ENCODE results near the gene SPRR2D.

Gene SPRR2D

DNA sequence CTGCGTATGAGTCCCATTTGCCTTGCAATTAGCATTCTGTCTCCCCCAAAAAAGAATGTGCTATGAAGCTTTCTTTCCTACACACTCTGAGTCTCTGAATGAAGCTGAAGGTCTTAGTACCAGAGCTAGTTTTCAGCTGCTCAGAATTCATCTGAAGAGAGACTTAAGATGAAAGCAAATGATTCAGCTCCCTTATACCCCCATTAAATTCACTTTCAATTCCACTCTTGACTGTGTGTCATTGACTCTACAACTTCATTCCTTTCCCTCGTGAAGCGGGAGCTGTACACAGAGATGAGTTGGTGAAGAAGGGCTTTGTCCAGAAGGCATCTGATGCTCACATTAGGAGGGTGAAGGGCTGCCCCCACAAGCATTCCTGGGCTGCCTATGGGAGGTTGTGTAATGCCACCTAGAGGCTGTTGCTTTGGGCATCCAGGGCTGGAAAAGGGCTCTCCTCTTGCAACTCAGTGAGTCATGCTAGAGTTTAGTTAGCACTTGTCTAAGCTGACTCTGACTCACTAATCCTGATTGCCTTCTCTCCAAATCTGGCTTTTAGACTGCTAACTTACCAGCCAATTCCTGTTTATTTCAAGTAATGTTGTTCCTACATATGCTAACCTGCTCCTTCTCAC lies 8.1 kb downstream of the SPRR2D start:
- Histone ChIP-seq H3K36me3 (ENCODE audit: control insufficient read depth in 1 of 2, insufficient read depth in 2 of 2, low read length in 2 of 2) (no peaks in the 10 kb centered on the region), H3K79me2 (ENCODE audit: control insufficient read depth, insufficient read depth, low read length, poor library complexity) (no peaks in the 10 kb centered on the region), H3K4me3 (ENCODE audit: low read depth, low read length) (no peak overlapping the region), H3K4me2 (ENCODE audit: low read length) (no peak overlapping the region), H3K4ac (ENCODE audit: low read depth, low read length) (no peak overlapping the region), H4K12ac (ENCODE audit: low read depth, low read length) (no peak overlapping the region), H4K91ac (ENCODE audit: low read depth, low read length) (no peak overlapping the region), H3K27ac (ENCODE audit: low read depth, low read length) (no peak overlapping the region), H4K8ac (ENCODE audit: low read depth, low read length) (no peak overlapping the region), H3K9ac (ENCODE audit: low read length) (no peak overlapping the region), H2AFZ (ENCODE audit: insufficient read depth, low read length, poor library complexity) (no peak overlapping the region), H3K14ac (ENCODE audit: low read length) (no peak overlapping the region), H3K23ac (ENCODE audit: low read length) (no peak overlapping the region), H3K27me3 (ENCODE audit: insufficient read depth, low read length) (no peaks in the 10 kb centered on the region), H2AK5ac (ENCODE audit: low read length) (no peak overlapping the region), H2BK120ac (ENCODE audit: insufficient read depth, low read length, poor library complexity) (no peak overlapping the region), H3K18ac (ENCODE audit: low read length) (no peak overlapping the region), H2BK12ac (ENCODE audit: low read length) (no peak overlapping the region), H2BK5ac (ENCODE audit: low read depth, low read length, poor library complexity) (no peak overlapping the region), H3K79me1 (ENCODE audit: low read length) (no peaks in the 10 kb centered on the region), H3K9me3 (ENCODE audit: insufficient read depth, low read depth, low read length) (no peaks in the 10 kb centered on the region), H3K4me1 (ENCODE audit: control insufficient read depth in 1 of 2, insufficient read depth in 2 of 2, low read length in 2 of 2) (no peaks in the 10 kb centered on the region)
- WGBS (ENCODE audit: extremely low coverage, insufficient coverage, insufficient read length) = no CpG with 5 or more reads among the region's 3 CpGs
- DNase-seq = peak; percentile 66 to 80

DNA sequence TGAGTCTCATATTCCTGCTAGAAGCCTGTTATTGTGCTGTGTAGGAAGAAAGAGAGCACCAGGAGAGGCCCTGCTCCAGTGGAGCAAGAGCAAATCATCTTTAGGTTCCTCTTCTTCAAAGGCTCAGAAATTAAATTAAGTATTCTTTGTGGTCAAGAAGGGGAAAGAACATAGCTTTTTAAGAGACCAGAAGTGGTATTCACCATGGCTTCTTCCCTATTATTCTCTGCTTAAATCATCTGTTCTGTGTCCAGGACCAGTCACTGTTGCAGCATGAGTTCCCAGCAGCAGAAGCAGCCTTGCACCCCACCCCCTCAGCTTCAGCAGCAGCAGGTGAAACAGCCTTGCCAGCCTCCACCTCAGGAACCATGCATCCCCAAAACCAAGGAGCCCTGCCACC lies 8.8 kb downstream of the SPRR2D start:
- no peak overlapping the region for H2BK120ac ChIP-seq (ENCODE audit: insufficient read depth, low read length, poor library complexity)

DNA sequence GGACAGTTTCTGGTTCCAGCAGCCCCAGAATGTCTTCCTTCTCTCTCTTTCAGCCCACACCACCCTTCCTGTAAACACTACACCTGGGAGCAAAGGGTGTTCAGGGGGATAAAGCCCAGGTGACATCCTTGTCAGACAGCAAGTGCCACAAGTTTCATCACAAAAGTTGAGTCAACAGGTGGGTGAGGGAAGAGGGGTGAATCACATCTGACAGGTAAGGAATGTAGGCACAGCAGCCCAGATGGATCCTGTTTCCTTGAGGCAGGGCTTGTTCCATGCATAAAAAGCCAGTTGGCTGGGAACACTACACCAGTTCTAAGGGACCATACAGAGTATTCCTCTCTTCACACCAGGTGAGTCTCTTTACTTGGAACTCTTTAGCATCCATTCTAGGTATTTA lies 10.0 kb downstream of the SPRR2D start, which contains the start of gene SPRR1B:
SPRR1B (plus strand) TSS at position 309 of the 400 bp plus-strand sequence. CDS start 1,143 bp downstream, outside the sequence.
- H3K9ac ChIP-seq (ENCODE audit: low read length) = no peak within 1 kb of the TSS
- H2AFZ ChIP-seq (ENCODE audit: insufficient read depth, low read length, poor library complexity) = no peak within 1 kb of the TSS
- peak in 1 of 2 donors; percentile 24 for DNase-seq
- H4K8ac ChIP-seq (ENCODE audit: low read depth, low read length) = no peak within 1 kb of the TSS
- H3K79me1 ChIP-seq (ENCODE audit: low read length) = no peaks in the 10 kb centered on the region
- H2BK120ac ChIP-seq (ENCODE audit: insufficient read depth, low read length, poor library complexity) = no peak within 1 kb of the TSS
- H4K12ac ChIP-seq (ENCODE audit: low read depth, low read length) = no peak within 1 kb of the TSS
- no peak within 1 kb of the TSS for H2BK5ac ChIP-seq (ENCODE audit: low read depth, low read length, poor library complexity)
- H3K18ac ChIP-seq (ENCODE audit: low read length) = no peak within 1 kb of the TSS
- H3K14ac ChIP-seq (ENCODE audit: low read length) = no peak within 1 kb of the TSS
- H2AK5ac ChIP-seq (ENCODE audit: low read length) = no peak within 1 kb of the TSS
- H3K9me3 ChIP-seq (ENCODE audit: insufficient read depth, low read depth, low read length) = no peaks in the 10 kb centered on the region
- no peak within 1 kb of the TSS for H3K27ac ChIP-seq (ENCODE audit: low read depth, low read length)
- no peak within 1 kb of the TSS for H3K4ac ChIP-seq (ENCODE audit: low read depth, low read length)
- H4K91ac ChIP-seq (ENCODE audit: low read depth, low read length) = no peak within 1 kb of the TSS
- no peak within 1 kb of the TSS for H2BK12ac ChIP-seq (ENCODE audit: low read length)
- no peaks in the 10 kb centered on the region for H3K36me3 ChIP-seq (ENCODE audit: control insufficient read depth in 1 of 2, insufficient read depth in 2 of 2, low read length in 2 of 2)
- no peak within 1 kb of the TSS for H3K4me3 ChIP-seq (ENCODE audit: low read depth, low read length)
- H3K4me2 ChIP-seq (ENCODE audit: low read length) = no peak within 1 kb of the TSS
- no peaks in the 10 kb centered on the region for H3K79me2 ChIP-seq (ENCODE audit: control insufficient read depth, insufficient read depth, low read length, poor library complexity)
- H3K27me3 ChIP-seq (ENCODE audit: insufficient read depth, low read length) = no peaks in the 10 kb centered on the region
- no peaks in the 10 kb centered on the region for H3K4me1 ChIP-seq (ENCODE audit: control insufficient read depth in 1 of 2, insufficient read depth in 2 of 2, low read length in 2 of 2)
- no peak within 1 kb of the TSS for H3K23ac ChIP-seq (ENCODE audit: low read length)

More for the DNA sequence above, 8.8 kb downstream of the SPRR2D start:
- Histone ChIP-seq H3K23ac (ENCODE audit: low read length) (no peak overlapping the region), H3K14ac (ENCODE audit: low read length) (no peak overlapping the region), H2AK5ac (ENCODE audit: low read length) (no peak overlapping the region), H3K4me1 (ENCODE audit: control insufficient read depth in 1 of 2, insufficient read depth in 2 of 2, low read length in 2 of 2) (no peaks in the 10 kb centered on the region), H2BK5ac (ENCODE audit: low read depth, low read length, poor library complexity) (no peak overlapping the region), H2BK12ac (ENCODE audit: low read length) (peak overlapping the region; percentile 44), H4K12ac (ENCODE audit: low read depth, low read length) (no peak overlapping the region), H3K4ac (ENCODE audit: low read depth, low read length) (no peak overlapping the region), H4K91ac (ENCODE audit: low read depth, low read length) (no peak overlapping the region), H3K4me2 (ENCODE audit: low read length) (no peak overlapping the region), H2AFZ (ENCODE audit: insufficient read depth, low read length, poor library complexity) (no peak overlapping the region), H4K8ac (ENCODE audit: low read depth, low read length) (no peak overlapping the region), H3K9ac (ENCODE audit: low read length) (no peak overlapping the region), H3K18ac (ENCODE audit: low read length) (no peak overlapping the region), H3K4me3 (ENCODE audit: low read depth, low read length) (no peak overlapping the region), H3K27me3 (ENCODE audit: insufficient read depth, low read length) (no peaks in the 10 kb centered on the region), H3K9me3 (ENCODE audit: insufficient read depth, low read depth, low read length) (no peaks in the 10 kb centered on the region), H3K36me3 (ENCODE audit: control insufficient read depth in 1 of 2, insufficient read depth in 2 of 2, low read length in 2 of 2) (no peaks in the 10 kb centered on the region), H3K27ac (ENCODE audit: low read depth, low read length) (no peak overlapping the region), H3K79me2 (ENCODE audit: control insufficient read depth, insufficient read depth, low read length, poor library complexity) (no peaks in the 10 kb centered on the region), H3K79me1 (ENCODE audit: low read length) (no peaks in the 10 kb centered on the region)
- no peak for DNase-seq

DNA sequence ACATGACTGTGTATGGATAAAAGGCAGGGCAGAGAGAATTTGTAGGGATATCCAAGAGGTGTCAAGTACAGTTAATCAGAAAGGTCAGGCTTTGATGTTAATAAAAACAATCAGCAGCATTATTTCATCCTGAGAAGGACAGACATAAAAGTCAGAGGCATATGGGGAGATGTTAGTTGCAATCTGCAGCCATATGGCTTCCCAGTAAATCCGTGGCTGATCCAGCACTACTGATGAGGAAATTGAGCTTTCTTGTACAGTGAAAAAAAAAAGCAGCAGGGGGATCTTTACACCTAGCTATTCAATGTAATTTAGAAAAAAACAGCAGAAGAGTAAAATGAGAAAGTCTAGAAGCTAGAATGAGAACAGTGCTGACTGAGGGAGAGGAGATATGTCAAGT lies 12.2 kb downstream of the SPRR2D start:
- Histone ChIP-seq H2BK120ac (ENCODE audit: insufficient read depth, low read length, poor library complexity) (no peak overlapping the region), H3K14ac (ENCODE audit: low read length) (no peak overlapping the region), H3K18ac (ENCODE audit: low read length) (no peak overlapping the region), H3K4me2 (ENCODE audit: low read length) (no peak overlapping the region), H3K4me1 (ENCODE audit: control insufficient read depth in 1 of 2, insufficient read depth in 2 of 2, low read length in 2 of 2) (no peaks in the 10 kb centered on the region), H4K91ac (ENCODE audit: low read depth, low read length) (no peak overlapping the region), H3K23ac (ENCODE audit: low read length) (no peak overlapping the region), H3K27me3 (ENCODE audit: insufficient read depth, low read length) (no peaks in the 10 kb centered on the region), H3K79me2 (ENCODE audit: control insufficient read depth, insufficient read depth, low read length, poor library complexity) (no peaks in the 10 kb centered on the region), H3K4ac (ENCODE audit: low read depth, low read length) (no peak overlapping the region), H2AK5ac (ENCODE audit: low read length) (no peak overlapping the region), H2AFZ (ENCODE audit: insufficient read depth, low read length, poor library complexity) (no peak overlapping the region), H3K9me3 (ENCODE audit: insufficient read depth, low read depth, low read length) (no peaks in the 10 kb centered on the region), H2BK5ac (ENCODE audit: low read depth, low read length, poor library complexity) (no peak overlapping the region), H3K27ac (ENCODE audit: low read depth, low read length) (no peak overlapping the region), H2BK12ac (ENCODE audit: low read length) (no peak overlapping the region), H3K79me1 (ENCODE audit: low read length) (no peaks in the 10 kb centered on the region), H4K12ac (ENCODE audit: low read depth, low read length) (no peak overlapping the region), H4K8ac (ENCODE audit: low read depth, low read length) (no peak overlapping the region), H3K9ac (ENCODE audit: low read length) (no peak overlapping the region), H3K36me3 (ENCODE audit: control insufficient read depth in 1 of 2, insufficient read depth in 2 of 2, low read length in 2 of 2) (no peaks in the 10 kb centered on the region), H3K4me3 (ENCODE audit: low read depth, low read length) (no peak overlapping the region)
- no CpG with 5 or more reads among the region's 1 CpG for WGBS (ENCODE audit: extremely low coverage, insufficient coverage, insufficient read length)
- no peak for DNase-seq

All from trophoblast cell (in vitro differentiated cells and primary cell).